Endodermal cell (in vitro differentiated cells): Measurements from ENCODE around the gene MACO1. TPM values are rescaled to one million over a fixed set of nuclear protein-coding genes. Genes with fewer than 3 reads are reported as not detected.

Experiments used
- DNase-seq: peaks from one replicate; pipeline ENCODE4 v3.0.0-alpha.2; 2017
- H3K27ac ChIP-seq: 2 replicates; pipeline ENCODE4 v1.5.1; 2013; ENCODE audit warnings: mild to moderate bottlenecking, low read depth, low read length, moderate library complexity
- H3K27me3 ChIP-seq: 2 replicates; pipeline ENCODE4 v1.6.1; 2013; ENCODE audit warnings: mild to moderate bottlenecking, low read length, moderate library complexity; ENCODE audit not compliant: insufficient read depth, control insufficient read depth, poor library complexity, severe bottlenecking
- H3K36me3 ChIP-seq: 2 replicates; pipeline ENCODE4 v1.7.0; 2013; ENCODE audit warnings: mild to moderate bottlenecking, low read length, moderate library complexity; ENCODE audit not compliant: control insufficient read depth, insufficient read depth
- H3K4me1 ChIP-seq: one replicate; pipeline ENCODE4 v1.7.0; 2013; ENCODE audit warnings: low read length; ENCODE audit not compliant: control insufficient read depth, insufficient read depth
- H3K4me3 ChIP-seq: 2 replicates; pipeline ENCODE4 v1.5.1; 2013; ENCODE audit warnings: mild to moderate bottlenecking, low read length, moderate library complexity
- H3K9ac ChIP-seq: 2 replicates; pipeline ENCODE4 v1.6.1; 2013; ENCODE audit warnings: mild to moderate bottlenecking, low read length, moderate library complexity; ENCODE audit not compliant: poor library complexity, severe bottlenecking; ENCODE audit errors: extremely low read depth
- H3K9me3 ChIP-seq: 2 replicates; pipeline ENCODE4 v1.6.1; 2013; ENCODE audit warnings: mild to moderate bottlenecking, low read length, moderate library complexity; ENCODE audit not compliant: control insufficient read depth
- H3K27ac Mint-ChIP-seq: 2 replicates; pipeline ENCODE4 v1.8.0; 2020; ENCODE audit warnings: mixed read lengths
- H3K27me3 Mint-ChIP-seq: 2 replicates; pipeline ENCODE4 v1.8.0; 2021; ENCODE audit warnings: mild to moderate bottlenecking, mixed read lengths; ENCODE audit not compliant: insufficient read depth
- H3K36me3 Mint-ChIP-seq: 2 replicates; pipeline ENCODE4 v1.8.0; 2020; ENCODE audit warnings: low read depth, mixed read lengths
- H3K4me1 Mint-ChIP-seq: 2 replicates; pipeline ENCODE4 v1.8.0; 2020; ENCODE audit warnings: mixed read lengths
- H3K4me3 Mint-ChIP-seq: 2 replicates; pipeline ENCODE4 v1.8.0; 2020; ENCODE audit warnings: mild to moderate bottlenecking, moderate library complexity, mixed read lengths
- H3K9me3 Mint-ChIP-seq: 2 replicates; pipeline ENCODE4 v1.8.0; 2020; ENCODE audit warnings: mild to moderate bottlenecking, mixed read lengths
- CTCF ChIP-seq: fragments of 200-600 bp; sonication (generic); conservative IDR thresholded peaks from 2 replicates; pipeline ENCODE4 v1.5.0; 2021; ENCODE audit warnings: antibody characterized with exemption, mild to moderate bottlenecking
- WGBS, 2 experiments: methylation state at CpG; one replicate each; pipeline versions ENCODE4 v1.1.5 to v1.1.7; 2013; ENCODE audit warnings: missing lambda C conversion rate in 2 of 2, mixed read lengths in 1 of 2; ENCODE audit not compliant: insufficient coverage in 1 of 2, insufficient read length in 1 of 2; 5-methylcytosine and 5-hydroxymethylcytosine counted together
- total RNA-seq, 2 donors: library from RNA; stranded (reverse); fragmentation: NEBNext Ultra II Directional in 1 of 2; extraction: Animal tissue kit (Norgen Biotek cat#: 25700) in 1 of 2; gene quantifications; 2 replicates in 1 of 2; 3 replicates in 1 of 2; pipeline ENCODE4 v1.2.1, GENCODE V29; 2021

MACO1 gene
- total RNA-seq, 2 donors from 2014 or later, result 13.1 to 14.1 TPM

GRCh38 chr1:25445993-25446538 is 15.4 kb downstream of the MACO1 start:
- Mint-ChIP-seq H3K27me3 (no peaks in the 10 kb centered on the region), H3K4me1 (peaks cover 3% of the 10 kb centered on the region), H3K4me3 (no peak overlapping the region), H3K27ac (no peak overlapping the region), H3K9me3 (no peaks in the 10 kb centered on the region), H3K36me3 (peaks cover 12% of the 10 kb centered on the region)
- Histone ChIP-seq H3K9ac (no peak overlapping the region), H3K27me3 (no peaks in the 10 kb centered on the region), H3K4me1 (no peaks in the 10 kb centered on the region), H3K4me3 (no peak overlapping the region), H3K36me3 (peaks cover 25% of the 10 kb centered on the region), H3K27ac (no peak overlapping the region), H3K9me3 (no peaks in the 10 kb centered on the region)
- no peak for DNase-seq
- WGBS, 2 experiments, result 79 to 88% methylated on average over 2 of the region's 2 CpGs
- no peak for TF ChIP-seq CTCF

GRCh38 chr1:25447547-25447946 is 16.9 kb downstream of the MACO1 start:
- Histone ChIP-seq H3K27ac (no peak overlapping the region), H3K9ac (no peak overlapping the region), H3K4me3 (no peak overlapping the region), H3K27me3 (no peaks in the 10 kb centered on the region), H3K4me1 (no peaks in the 10 kb centered on the region), H3K36me3 (peaks cover 25% of the 10 kb centered on the region), H3K9me3 (no peaks in the 10 kb centered on the region)
- Mint-ChIP-seq H3K4me3 (no peak overlapping the region), H3K4me1 (no peaks in the 10 kb centered on the region), H3K36me3 (peaks cover 14% of the 10 kb centered on the region), H3K27ac (no peak overlapping the region), H3K27me3 (no peaks in the 10 kb centered on the region), H3K9me3 (no peaks in the 10 kb centered on the region)
- DNase-seq, result no peak
- TF ChIP-seq CTCF, result no peak

GRCh38 chr1:25450891-25451290 is 20.2 kb downstream of the MACO1 start:
- no peak overlapping the region for H3K27ac Mint-ChIP-seq
- no peak overlapping the region for H3K4me3 Mint-ChIP-seq
- Histone ChIP-seq H3K36me3 (peaks cover 39% of the 10 kb centered on the region), H3K27ac (no peak overlapping the region), H3K9me3 (no peaks in the 10 kb centered on the region), H3K9ac (no peak overlapping the region), H3K4me1 (no peaks in the 10 kb centered on the region), H3K27me3 (no peaks in the 10 kb centered on the region), H3K4me3 (no peak overlapping the region)
- no peaks in the 10 kb centered on the region for H3K27me3 Mint-ChIP-seq
- no peak for TF ChIP-seq CTCF
- no peaks in the 10 kb centered on the region for H3K4me1 Mint-ChIP-seq
- H3K9me3 Mint-ChIP-seq, result no peaks in the 10 kb centered on the region
- peaks cover 28% of the 10 kb centered on the region for H3K36me3 Mint-ChIP-seq
- WGBS, 2 experiments, result 88% methylated on average over 1 of the region's 2 CpGs; no CpG with 5 or more reads in 1 of the 2 experiments
- DNase-seq, result no peak
